ENCODE data around the gene VPS18. TPM values are rescaled to one million over a fixed set of nuclear protein-coding genes. Genes with fewer than 3 reads are reported as not detected.

Gene VPS18
- total RNA-seq, 3 donors from 2014 or later, result 14.1 to 21.1 (median 18.0) TPM

- TF ChIP-seq CTCF (IDR thresholded peaks at IDR 0.05), result no peak
- Histone ChIP-seq H3K9me3 (no peaks in the 10 kb centered on the region), H3K4me1 (ENCODE audit: low read depth) (peaks cover 70% of the 10 kb centered on the region), H3K4me3 (no peak overlapping the region), H3K36me3 (ENCODE audit: low read depth) (no peaks in the 10 kb centered on the region)
- DNase-seq, result peak in 1 of 3 donors; percentile 70
- intact Hi-C loops (cut with DNase I, micrococcal nuclease), result no loop called here
- ATAC-seq, result peak; percentile 3
Measured at GRCh38 chr15:40925863-40926658, 31.8 kb downstream of the VPS18 start.

GRCh38 chr15:40926659-40927494 lies 32.6 kb downstream of the VPS18 start:
- Histone ChIP-seq H3K4me3 (no peak overlapping the region), H3K4me1 (ENCODE audit: low read depth) (peaks cover 72% of the 10 kb centered on the region), H3K36me3 (ENCODE audit: low read depth) (no peaks in the 10 kb centered on the region), H3K9me3 (no peaks in the 10 kb centered on the region)
- ATAC-seq, result no peak
- no peak for TF ChIP-seq CTCF (IDR thresholded peaks at IDR 0.05)
- intact Hi-C loops (cut with DNase I, micrococcal nuclease), result no loop called here
- no peak for DNase-seq

- intact Hi-C loops (cut with DNase I, micrococcal nuclease), result no loop called here
- no peak for TF ChIP-seq CTCF (IDR thresholded peaks at IDR 0.05)
- DNase-seq (peak in 2 of 3 donors; percentile 52 to 73), ATAC-seq (no peak)
- H3K4me1 ChIP-seq (ENCODE audit: low read depth), result peaks cover 70% of the 10 kb centered on the region
- no peaks in the 10 kb centered on the region for H3K9me3 ChIP-seq
- no peak overlapping the region for H3K4me3 ChIP-seq
- H3K36me3 ChIP-seq (ENCODE audit: low read depth), result no peaks in the 10 kb centered on the region
Measured at GRCh38 chr15:40927495-40927872, 33.2 kb downstream of the VPS18 start.

- ATAC-seq (peak; percentile 1), DNase-seq (peak; percentile 75 to 82 (median 77))
- Histone ChIP-seq H3K4me1 (ENCODE audit: low read depth) (peaks cover 63% of the 10 kb centered on the region), H3K4me3 (no peak overlapping the region), H3K36me3 (ENCODE audit: low read depth) (no peaks in the 10 kb centered on the region), H3K9me3 (no peaks in the 10 kb centered on the region)
- no peak for TF ChIP-seq CTCF (IDR thresholded peaks at IDR 0.05)
- intact Hi-C loops (cut with DNase I, micrococcal nuclease), result no loop called here
Measured at GRCh38 chr15:40927873-40928806, 33.9 kb downstream of the VPS18 start.
